NK-92 (cell line): Measurements from ENCODE around the gene NLRC5.
"Not testable (repeated sequence)": the region's sequence is repeated elsewhere in the genome, so short reads cannot be mapped to it uniquely, and the experiment has no call there.

ENCODE experiments used
- DNase-seq: peaks from one replicate; lab custom pipeline; 2025; ENCODE audit not compliant: unreplicated experiment; lab: John Stamatoyannopoulos, UW

The NLRC5 gene

GRCh38 chr16:57042157-57043111 lies 53.1 kb downstream of the NLRC5 start:
- peak; percentile 9 for DNase-seq

DNA sequence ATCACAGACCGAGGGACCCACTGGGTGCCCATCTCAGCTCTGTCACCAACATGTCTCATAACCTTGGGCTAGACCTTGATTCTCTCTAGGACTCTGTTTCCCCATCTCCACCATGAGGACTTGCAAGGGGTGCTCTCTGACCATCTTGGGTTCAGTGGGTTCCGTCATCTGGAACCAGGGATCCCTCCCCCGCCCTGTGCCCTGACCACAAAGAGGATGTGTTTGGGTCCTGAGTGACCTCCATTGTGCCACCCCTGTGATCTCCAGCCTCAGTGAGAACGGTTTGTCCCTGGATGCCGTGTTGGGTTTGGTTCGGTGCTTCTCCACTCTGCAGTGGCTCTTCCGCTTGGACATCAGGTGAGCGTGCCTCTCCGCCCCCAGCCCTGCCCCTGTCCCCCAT lies 53.9 kb downstream of the NLRC5 start:
- no peak for DNase-seq

- DNase-seq, result no peak
Measured at GRCh38 chr16:57044931-57045693, 55.8 kb downstream of the NLRC5 start.

DNA sequence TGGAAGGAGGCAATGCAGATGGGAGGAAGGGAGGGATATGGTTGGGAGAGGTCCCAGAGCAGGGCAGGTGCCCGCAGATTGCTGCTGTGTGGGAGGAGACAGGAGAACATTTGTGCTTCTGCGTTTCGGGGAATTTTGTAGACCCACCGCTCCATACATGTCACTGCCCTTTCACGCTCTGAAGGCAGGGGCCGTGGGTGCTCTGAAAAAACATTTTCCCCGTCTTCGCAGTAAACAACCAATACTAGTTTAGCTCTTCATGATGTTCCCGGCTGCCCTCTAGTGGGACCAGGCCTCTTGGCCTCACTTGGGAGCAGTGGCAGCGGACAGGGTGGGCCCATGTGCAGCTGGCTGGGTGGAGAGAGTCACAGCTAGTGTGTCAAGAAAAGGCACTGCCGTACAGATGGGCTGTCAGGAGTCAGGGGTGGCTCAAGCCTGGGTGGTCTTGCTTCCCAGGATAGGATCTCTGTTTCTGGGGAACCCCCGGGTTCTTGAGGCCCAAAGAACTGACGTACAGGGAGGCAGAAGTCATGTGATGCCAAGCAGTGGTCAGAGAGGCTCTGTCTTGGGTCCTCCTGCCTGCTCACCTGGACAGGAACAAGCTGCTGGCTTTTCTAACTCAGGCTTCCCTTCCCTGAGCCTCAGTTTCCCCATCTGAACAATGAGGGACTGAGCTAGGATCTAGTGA lies 56.5 kb downstream of the NLRC5 start:
- no peak for DNase-seq

DNA sequence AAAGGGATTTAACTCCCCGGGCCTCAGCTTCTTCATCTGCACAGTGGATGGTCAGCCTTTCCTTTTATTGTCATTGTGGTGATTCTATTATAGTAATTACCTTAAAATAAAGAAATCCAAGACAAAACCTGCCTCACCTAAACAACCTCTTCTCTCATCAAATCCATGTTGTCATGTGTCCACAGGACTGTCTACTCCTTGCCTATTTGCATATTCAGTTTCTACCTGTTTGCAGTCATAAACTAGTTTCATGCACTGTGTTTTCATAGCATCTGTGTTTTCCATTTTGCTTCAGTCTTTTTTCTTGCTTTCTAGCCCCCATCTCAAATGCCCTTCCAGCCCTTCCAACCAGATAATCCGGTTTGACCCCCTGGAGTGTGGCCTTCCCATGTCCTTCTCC lies 58.7 kb downstream of the NLRC5 start:
- no peak for DNase-seq

GRCh38 chr16:57049678-57050077 lies 60.3 kb downstream of the NLRC5 start:
- DNase-seq, result no peak

- no peak for DNase-seq
Measured at GRCh38 chr16:57051696-57052228, 62.4 kb downstream of the NLRC5 start.

GRCh38 chr16:57053206-57053605 lies 63.8 kb downstream of the NLRC5 start:
- no peak for DNase-seq

DNA sequence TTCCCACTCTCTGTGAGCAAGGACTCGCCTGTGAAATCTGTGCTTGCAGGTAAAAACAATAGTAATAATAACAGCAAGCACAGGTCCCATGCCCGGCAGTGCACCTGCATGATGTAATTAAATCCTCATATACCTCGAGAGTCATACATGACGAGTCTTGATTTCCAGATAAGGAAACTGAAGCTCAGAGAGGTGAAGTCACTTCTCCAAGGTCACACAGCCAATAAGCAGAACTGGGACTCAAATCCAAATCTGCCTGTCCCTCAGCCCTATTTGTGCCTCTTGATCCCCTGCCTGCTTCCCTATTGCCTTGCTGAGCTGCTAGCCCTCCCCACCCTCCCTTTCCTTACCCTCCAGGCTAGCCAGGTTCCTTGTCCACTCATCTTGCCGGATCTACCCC lies 65.0 kb downstream of the NLRC5 start:
- no peak for DNase-seq

DNA sequence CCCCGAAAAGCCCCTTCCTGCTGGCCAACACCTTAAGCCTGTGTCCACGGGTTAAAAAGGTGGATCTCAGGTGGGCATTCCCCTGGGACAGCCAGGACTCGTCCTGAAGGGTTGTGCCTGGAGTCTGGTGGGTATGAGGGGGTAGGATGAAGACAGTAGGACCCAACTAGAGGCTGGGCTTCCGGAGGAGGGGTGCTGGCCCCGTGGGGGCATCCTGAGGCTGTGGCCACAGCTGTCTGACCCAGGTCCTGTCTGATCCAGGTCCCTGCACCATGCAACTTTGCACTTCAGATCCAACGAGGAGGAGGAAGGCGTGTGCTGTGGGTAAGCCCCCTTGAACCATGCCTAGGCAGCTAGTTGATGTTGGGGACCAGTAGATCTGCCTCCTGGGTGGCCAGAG lies 65.4 kb downstream of the NLRC5 start:
- no peak for DNase-seq

DNA sequence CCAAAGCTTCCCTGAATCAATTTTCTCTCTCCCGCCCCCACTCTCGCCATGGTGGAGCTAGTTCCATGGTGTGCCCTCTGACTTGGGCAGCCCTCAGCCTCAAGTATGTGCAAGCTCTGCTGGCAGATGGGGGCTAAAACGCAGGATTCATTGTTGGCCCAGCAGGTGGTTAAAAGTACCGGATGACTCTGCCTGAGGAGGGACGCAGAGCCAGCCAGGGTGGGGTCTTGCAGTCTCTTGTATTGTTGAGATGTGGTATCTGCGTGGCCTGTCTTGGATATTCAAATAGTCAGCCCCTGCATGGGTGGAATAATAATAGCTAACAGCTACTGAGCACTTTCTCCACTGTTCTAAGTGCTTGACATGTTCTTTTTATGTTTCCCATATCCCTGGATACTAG lies 66.3 kb downstream of the NLRC5 start:
- DNase-seq, result no peak

DNA sequence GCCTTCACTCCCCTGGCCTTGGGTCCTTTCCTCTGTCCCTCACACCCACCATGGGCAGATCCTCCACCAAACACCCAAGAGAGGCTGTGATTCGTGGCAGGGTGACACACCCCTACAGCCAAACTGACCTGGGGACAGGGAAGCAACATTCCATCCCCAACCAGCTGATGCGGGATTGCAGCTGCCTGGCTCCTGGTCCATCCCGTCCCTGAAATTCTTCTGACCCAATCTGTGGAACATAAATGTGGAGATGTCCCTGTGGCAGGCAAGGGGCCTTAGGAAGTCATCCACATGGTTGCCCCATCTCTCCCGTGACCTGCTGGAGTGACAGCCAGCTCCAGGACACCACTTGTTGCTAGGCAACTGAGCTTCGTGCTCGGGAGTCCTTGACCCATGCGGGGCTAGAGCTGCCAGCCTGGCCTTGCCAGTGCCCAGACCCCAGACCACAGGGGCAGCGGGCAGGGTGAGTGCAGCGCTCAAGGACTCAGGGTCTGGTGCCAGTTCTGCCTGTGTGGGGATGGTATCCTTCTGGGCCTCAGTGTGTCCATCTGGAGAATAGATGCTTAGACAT lies 69.0 kb downstream of the NLRC5 start:
- DNase-seq, result no peak

DNA sequence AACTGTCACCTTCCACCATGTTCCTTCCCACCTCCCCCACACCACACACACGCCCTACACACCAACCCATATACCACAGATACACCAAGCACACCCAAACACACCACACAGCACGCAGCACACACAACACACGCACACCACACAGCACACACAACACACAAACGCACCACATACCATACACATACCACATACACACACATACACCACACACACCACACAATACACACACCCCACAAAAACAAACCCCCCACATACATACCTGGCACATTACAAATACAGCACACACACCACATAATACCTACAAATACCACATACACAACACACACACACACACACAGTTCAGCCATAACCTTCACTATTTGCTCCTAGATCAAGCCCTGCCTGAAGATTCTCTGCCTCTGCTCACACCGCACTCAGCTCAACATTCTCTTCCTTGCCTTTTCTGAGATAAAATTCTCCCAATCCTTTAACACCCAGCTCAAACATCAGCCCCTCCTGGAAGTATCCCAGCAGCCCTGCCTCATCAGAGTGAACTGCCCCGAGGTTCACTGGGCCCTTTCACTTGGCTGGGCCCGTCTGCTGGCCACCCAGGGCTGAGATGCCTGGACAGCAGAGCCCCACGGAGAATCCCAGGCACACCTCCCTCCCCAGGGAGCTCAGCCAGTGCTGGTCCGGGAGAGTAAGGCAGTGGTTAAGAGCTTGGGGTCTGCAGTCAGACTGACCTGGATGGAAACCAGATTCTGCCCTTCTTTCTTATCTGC lies 71.1 kb downstream of the NLRC5 start:
- DNase-seq, result no peak

- DNase-seq, result no peak
Measured at GRCh38 chr16:57061084-57061905, 71.9 kb downstream of the NLRC5 start.

- DNase-seq, result no peak
Measured at GRCh38 chr16:57062329-57062728, 73.0 kb downstream of the NLRC5 start.

GRCh38 chr16:57063189-57063588 lies 73.8 kb downstream of the NLRC5 start:
- DNase-seq, result not testable (repeated sequence)

DNA sequence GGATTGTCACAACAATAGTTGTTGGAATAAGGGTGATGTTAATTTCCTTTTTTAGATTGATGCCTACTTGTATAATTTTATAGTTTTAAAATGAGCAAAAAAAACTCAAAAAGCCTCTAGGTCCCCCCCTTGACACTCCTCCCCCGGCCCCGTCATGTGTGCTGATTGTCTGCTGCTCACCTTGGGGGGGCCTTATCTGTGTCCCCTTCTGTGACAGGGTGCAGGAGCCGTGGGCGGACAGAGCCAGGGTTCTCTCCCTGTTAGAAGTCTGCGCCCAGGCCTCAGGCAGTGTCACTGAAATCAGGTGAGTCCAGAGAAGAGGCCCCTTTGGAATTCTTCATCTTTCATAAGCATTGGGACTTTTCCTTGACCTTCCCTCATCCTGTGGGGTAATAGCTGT lies 75.6 kb downstream of the NLRC5 start:
- no peak for DNase-seq

DNA sequence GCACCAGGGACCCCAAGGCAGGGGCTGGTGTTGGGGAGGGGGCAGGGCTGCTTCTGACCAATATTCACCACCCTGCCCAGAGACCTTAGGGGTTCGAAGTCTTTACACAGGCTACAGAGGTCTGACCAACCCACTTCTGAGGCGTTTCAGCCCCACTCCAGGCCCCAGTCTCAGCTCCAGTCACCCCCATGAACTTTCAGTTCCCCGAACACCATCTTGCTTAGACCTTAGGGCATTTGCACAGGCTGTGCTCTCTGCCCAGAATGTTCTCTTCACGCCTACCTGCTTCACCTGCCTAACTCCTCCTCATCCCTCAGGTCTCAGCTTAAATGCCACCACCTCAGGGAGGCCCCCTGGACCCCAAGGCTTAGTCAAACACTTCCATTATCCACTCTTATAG lies 77.3 kb downstream of the NLRC5 start:
- DNase-seq, result no peak

- DNase-seq, result no peak
Measured at GRCh38 chr16:57067347-57067746, 78.0 kb downstream of the NLRC5 start.
